Measurements from ENCODE around the gene ARSA. TPM values are rescaled to one million over a fixed set of nuclear protein-coding genes. Genes with fewer than 3 reads are reported as not detected.

The ARSA gene
- total RNA-seq (10 to 100 TPM; 19.1 to 40.5 (median 27.2) TPM), polyA plus RNA-seq (10 to 100 TPM; 16.7 to 25.0 TPM)
- long read RNA-seq, donor 1, transcript ARSA-201 (8 exons, 2,050 nt): major isoform, 17 of 40 reads
- long read RNA-seq, donor 1, partial matches to known transcripts: 12 of 40 reads
- long read RNA-seq, donor 1, other reads (novel, unspliced or antisense): 5 of 40 reads
- long read RNA-seq, donor 2, transcript ARSA-201 (8 exons, 2,050 nt): major isoform, 22 of 71 reads
- long read RNA-seq, donor 2, transcript ARSA-202 (9 exons, 1,895 nt): minor isoform, 5 of 71 reads
- long read RNA-seq, donor 2, partial matches to known transcripts: 21 of 71 reads
- long read RNA-seq, donor 2, other reads (novel, unspliced or antisense): 15 of 71 reads
- long read RNA-seq, donor 3, transcript ARSA-201 (8 exons, 2,050 nt): major isoform, 16 of 37 reads
- long read RNA-seq, donor 3, partial matches to known transcripts: 12 of 37 reads
- long read RNA-seq, donor 3, other reads (novel, unspliced or antisense): 6 of 37 reads

DNA sequence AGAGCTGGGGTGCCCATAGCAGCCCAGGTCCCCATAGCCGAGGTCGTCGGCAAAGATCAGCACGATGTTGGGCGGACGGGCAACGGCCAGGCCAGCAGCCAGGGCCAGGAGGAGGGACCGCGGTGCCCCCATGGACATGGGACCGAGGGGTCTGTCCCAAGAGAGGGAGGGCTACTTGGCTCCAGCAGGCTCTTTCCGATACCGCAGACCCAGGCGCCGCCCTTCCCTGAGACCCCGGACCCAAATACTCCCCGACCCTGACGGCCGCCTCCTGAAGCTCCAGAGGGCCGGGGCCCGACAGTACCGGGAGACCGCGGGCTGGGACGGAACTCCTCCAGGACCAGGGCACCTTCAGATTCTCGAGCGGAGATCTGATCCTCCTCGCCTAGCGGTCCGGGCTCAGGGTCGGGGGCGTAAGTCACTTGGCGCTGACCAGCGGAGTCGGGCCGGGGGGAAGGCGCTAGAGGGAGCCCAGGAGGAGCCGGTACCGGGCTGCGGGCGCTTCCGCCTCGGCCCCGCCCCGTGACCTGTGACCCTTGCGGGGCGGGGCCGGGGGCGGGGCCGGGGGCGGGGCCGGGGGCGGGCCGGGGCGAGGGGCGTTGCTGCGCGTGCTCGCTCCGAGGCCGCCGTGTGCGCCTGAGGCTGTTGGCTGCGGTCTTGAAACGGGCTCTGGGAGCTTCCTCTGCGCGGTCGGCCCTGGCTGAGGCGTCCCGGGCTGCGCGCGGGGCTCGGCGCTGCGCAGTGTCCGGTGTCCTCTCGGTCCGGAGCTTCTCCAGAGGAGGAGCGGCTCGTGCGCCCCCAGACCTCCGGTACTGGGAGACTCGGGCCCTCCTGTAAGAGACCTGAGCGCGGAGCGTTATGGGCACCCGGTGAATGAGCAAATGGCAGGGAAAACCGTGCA is at the start of gene ARSA:
Gene ARSA (minus strand): TSS at position 511 of the 901 bp plus-strand sequence. CDS start 373 bp downstream, at position 138.
- H3K27me3 ChIP-seq: no peaks in the 10 kb centered on the region
- peak within 1 kb of the TSS; percentile 61 to 92 (median 82) for H3K4me3 ChIP-seq
- H3K4me1 ChIP-seq: peaks cover 0 to 27% (median 17%) of the 10 kb centered on the region in 12 donors
- peaks cover 0 to 15% (median 0%) of the 10 kb centered on the region in 9 donors for H3K36me3 ChIP-seq
- no peaks in the 10 kb centered on the region for H3K9me3 ChIP-seq
- ATAC-seq: peak; percentile 77 to 93 (median 90)
- 1 to 3% (median 2%) methylated on average over 37 to 88 of the region's 88 CpGs for WGBS, 4 donors
- TF ChIP-seq, protein P1, sequence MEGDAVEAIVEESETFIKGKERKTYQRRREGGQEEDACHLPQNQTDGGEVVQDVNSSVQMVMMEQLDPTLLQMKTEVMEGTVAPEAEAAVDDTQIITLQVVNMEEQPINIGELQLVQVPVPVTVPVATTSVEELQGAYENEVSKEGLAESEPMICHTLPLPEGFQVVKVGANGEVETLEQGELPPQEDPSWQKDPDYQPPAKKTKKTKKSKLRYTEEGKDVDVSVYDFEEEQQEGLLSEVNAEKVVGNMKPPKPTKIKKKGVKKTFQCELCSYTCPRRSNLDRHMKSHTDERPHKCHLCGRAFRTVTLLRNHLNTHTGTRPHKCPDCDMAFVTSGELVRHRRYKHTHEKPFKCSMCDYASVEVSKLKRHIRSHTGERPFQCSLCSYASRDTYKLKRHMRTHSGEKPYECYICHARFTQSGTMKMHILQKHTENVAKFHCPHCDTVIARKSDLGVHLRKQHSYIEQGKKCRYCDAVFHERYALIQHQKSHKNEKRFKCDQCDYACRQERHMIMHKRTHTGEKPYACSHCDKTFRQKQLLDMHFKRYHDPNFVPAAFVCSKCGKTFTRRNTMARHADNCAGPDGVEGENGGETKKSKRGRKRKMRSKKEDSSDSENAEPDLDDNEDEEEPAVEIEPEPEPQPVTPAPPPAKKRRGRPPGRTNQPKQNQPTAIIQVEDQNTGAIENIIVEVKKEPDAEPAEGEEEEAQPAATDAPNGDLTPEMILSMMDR (IDR thresholded peaks at IDR 0.05): peak in 11 of 12 donors; percentile 16 to 65 (median 49)
- TF ChIP-seq POLR2A (IDR thresholded peaks at IDR 0.05): peak in 1 of 2 donors; percentile 74
- peak; percentile 87 to 94 (median 88) for DNase-seq
- H3K27ac ChIP-seq: peak within 1 kb of the TSS; percentile 70 to 93 (median 87)
- intact Hi-C loops (cut with DNase I): loop anchor here in 9 of 10 donors (1.0 to 5.0 kb wide), 7 partner anchors 44 to 84 kb away; partner anchors contain the start of gene SHANK3 (in 4 of the 9)

DNA sequence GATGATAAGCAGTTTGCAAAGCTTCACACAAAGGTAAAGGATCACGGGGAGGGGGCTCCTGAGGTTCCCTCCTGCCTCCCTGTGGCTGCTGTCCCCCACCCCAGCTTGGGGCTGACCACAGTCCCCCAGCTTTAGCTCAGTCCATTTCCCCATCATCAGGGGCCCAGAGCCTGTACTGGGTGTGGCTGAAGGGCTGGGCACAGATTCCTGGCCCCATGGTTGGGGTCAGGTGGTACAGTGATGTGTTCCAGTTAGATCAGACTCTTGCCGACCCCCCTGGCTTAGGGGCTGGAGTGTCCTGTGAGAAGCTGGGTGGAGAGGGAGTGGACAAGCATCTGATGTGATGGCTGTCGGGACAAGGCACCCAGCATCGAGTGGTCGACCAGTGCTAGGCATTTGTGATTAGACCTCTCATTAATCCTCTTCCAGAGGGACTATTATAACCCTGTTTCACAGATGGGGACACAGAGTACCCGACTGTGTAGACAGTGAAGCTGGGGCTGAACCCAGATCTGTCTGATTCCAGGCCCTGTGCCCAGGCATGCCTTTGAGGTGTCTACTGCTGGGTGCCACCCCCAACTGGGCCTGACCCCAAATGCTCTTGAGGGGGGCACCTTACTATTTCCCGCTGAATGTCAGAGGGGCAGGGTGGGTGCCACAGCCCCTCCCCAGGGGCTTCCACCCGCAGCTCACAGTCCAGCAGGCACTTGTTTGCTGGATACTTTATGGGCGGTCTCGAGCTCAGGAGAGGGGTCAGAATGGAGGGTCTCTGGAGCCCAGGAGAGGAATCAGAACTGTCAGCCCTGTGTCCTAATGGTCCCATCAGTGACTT is 48.9 kb upstream of the ARSA start:
- intact Hi-C loops (cut with DNase I): loop anchor here in 1 of 10 donors (5.0 kb wide), 1 partner anchor 35 kb away; no protein-coding TSS in a partner anchor
- TF ChIP-seq POLR2A (IDR thresholded peaks at IDR 0.05): no peak
- TF ChIP-seq, protein P1 (IDR thresholded peaks at IDR 0.05): no peak
- ATAC-seq (no peak), DNase-seq (peak in 1 of 5 donors; percentile 30)
- H3K27ac ChIP-seq: peak overlapping the region in 10 of 12 donors; percentile 2 to 73 (median 34)
- no peaks in the 10 kb centered on the region for H3K9me3 ChIP-seq
- peaks cover 4 to 36% (median 20%) of the 10 kb centered on the region in 9 donors for H3K27me3 ChIP-seq
- H3K4me3 ChIP-seq: peak overlapping the region; percentile 4 to 75 (median 60)
- WGBS, 4 donors: 60 to 79% (median 71%) methylated on average over 10 of the region's 10 CpGs
- peaks cover 0 to 43% (median 9%) of the 10 kb centered on the region in 12 donors for H3K4me1 ChIP-seq
- H3K36me3 ChIP-seq: peaks cover 0 to 42% (median 12%) of the 10 kb centered on the region in 9 donors

DNA sequence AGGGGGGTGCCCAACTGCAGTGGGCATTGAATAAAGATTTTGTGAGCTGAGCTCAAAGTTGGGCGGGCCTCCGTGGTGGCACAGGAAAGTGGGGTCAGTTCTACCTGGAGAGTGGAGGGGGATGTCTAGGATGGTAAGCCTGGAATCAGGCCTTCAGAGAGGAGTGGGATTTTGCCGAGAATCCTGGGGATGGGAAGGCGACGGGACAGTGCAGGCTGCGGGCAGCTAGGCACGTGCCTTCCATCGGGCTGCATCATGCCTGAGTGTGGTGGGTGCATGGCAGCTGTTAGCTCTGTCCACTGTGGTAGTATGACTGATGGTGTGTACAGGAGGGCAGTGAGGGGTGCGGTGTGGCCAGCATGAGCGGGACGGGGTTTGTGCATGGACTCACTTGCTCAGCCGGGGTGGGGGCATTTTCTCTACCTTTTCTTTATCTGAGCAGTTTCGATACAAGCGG is 48.3 kb upstream of the ARSA start:
- peak overlapping the region; percentile 4 to 75 (median 60) for H3K4me3 ChIP-seq
- TF ChIP-seq, protein P1 (IDR thresholded peaks at IDR 0.05): no peak
- TF ChIP-seq POLR2A (IDR thresholded peaks at IDR 0.05): no peak
- ATAC-seq (no peak), DNase-seq (no peak)
- peak overlapping the region in 9 of 12 donors; percentile 2 to 73 (median 43) for H3K27ac ChIP-seq
- intact Hi-C loops (cut with DNase I): loop anchor here in 1 of 10 donors (5.0 kb wide), 1 partner anchor 36 kb away; no protein-coding TSS in a partner anchor
- H3K27me3 ChIP-seq: peaks cover 4 to 42% (median 20%) of the 10 kb centered on the region in 9 donors
- H3K36me3 ChIP-seq: peaks cover 0 to 41% (median 12%) of the 10 kb centered on the region in 9 donors
- peaks cover 0 to 50% (median 9%) of the 10 kb centered on the region in 12 donors for H3K4me1 ChIP-seq
- no peaks in the 10 kb centered on the region for H3K9me3 ChIP-seq
- WGBS, 4 donors: 64 to 75% (median 68%) methylated on average over 14 of the region's 14 CpGs

Measured in heart left ventricle (tissue), 16 donors.